Activated CD8-positive, alpha-beta memory T cell treated with anti-CD3 and anti-CD28 coated beads for 1 hour (primary cell): ENCODE data around the gene TREML4.

Experiments
- DNase-seq, 2 donors: peaks; one replicate each; pipeline ENCODE4 v3.0.0-alpha.2; 2020; ENCODE audit warnings: low read depth in 1 of 2; ENCODE audit errors: extremely low read depth in 1 of 2

Gene TREML4

GRCh38 chr6:41247882-41248705, 19.9 kb downstream of the TREML4 start:
- DNase-seq = no peak

- DNase-seq = no peak
These were observed 24.4 kb downstream of the TREML4 start for GRCh38 chr6:41252401-41253169.

DNA sequence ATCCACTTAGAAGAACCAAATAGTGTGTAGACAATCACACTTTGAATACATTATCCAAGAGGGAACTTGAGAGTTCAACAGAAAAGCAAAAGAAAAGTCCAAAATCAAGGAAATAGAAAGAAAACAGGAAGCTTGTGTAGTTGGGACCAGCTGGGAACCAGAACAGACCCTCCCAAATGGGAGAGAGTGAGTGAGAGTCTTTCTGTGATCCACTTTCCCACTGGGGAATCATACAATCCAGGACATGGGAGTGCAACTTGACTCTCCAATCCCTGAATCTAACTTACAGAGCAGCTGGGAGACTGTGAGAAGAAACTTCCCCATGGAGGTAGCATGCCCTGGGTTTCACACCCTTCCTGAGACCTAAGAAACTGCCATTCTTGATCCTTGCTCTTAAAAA, 27.0 kb downstream of the TREML4 start:
- DNase-seq = no peak

DNA sequence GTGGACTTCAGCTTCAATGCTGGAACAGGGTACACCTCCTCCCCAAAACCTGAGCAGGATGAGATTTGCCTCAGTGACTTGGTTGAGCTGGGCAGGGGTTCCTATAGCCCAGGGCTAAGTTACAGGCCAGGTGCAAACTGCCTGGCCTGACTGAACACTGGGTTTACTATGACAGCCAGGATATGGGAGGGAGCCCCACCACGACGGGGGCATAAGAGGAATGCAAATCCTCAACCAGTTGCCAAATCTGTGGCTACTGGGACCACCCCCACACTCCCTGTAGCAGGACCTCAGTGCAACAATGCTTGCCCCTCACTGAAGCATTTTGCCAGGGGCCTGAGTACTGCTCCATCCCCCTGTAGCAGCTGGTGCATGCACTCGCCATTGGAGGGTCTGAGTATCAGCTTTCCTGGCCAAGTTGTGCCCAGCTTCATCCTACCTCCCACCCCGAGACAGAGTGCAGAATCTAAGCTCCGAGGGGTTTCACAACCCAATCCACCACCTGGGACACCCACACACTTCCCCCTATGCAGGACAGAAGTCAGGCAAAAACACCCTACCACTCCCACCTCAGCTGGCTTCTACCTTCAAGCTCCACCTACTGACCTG, 27.6 kb downstream of the TREML4 start:
- DNase-seq = no peak

- no peak for DNase-seq
These were observed 28.2 kb downstream of the TREML4 start for GRCh38 chr6:41256383-41256782.

DNA sequence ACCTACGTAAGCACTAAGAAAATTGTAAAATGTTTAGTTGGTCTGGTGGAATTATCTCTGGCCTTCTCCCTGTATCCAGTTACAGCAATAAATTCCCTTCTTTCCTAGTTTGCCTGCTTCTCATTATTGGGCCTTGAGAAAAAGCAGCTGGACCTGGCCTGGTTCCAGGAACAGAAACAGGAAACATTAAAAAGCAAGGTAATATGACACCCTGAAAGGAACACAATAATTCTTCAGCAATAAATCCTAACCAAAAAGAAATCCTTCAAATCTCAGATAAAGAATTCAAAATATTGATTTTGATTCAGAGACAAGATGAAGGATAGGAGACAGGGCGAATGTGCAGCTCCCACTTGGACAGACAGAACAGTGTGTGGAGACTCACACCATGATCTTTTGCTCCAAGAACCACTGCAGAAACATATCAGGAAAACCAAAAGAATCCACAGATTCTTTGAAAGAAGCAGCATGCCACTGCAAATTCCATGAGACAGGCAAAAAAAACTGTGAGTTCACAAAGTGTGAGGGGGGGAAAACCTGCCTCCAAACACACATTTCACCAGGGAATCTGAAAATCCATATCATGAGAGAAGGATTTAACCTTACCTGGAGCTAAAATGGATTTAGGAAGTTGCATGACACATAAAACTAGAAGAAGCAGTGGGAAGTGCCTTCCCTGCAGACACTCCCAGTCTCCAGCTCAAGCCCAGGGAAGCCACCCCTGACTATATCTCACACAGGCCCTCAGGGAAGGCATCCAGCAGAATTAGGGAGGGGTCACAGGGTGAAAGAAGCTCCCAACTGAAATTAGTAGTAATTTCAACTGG, 29.4 kb downstream of the TREML4 start:
- DNase-seq = no peak

- DNase-seq = no peak
These were observed 30.0 kb downstream of the TREML4 start for GRCh38 chr6:41258196-41258493.

- no peak for DNase-seq
These were observed 34.3 kb downstream of the TREML4 start for GRCh38 chr6:41262401-41262800.

GRCh38 chr6:41263267-41263666, 35.1 kb downstream of the TREML4 start:
- DNase-seq = no peak

GRCh38 chr6:41266541-41266940, 38.4 kb downstream of the TREML4 start:
- no peak for DNase-seq

DNA sequence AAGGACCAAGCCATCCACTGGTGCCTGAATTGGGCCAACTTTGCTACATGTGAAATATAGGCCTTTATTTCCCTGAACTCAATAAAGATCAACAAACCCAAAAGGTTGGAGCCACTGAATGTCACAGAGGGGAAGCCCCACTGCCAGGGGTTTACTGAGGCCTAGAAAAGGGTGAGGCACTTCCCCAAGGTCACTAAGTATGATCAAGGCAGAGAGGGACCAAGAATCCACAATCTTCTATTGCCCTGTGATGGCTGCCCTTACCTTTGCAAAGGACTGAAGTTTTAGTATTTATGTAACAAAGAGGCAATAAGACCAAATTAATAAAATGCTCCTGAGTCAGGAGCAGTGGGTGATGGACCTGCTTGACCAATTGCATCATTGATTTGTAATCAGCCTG, 40.3 kb downstream of the TREML4 start:
- DNase-seq = no peak

GRCh38 chr6:41269166-41269565, 41.0 kb downstream of the TREML4 start:
- no peak for DNase-seq

DNA sequence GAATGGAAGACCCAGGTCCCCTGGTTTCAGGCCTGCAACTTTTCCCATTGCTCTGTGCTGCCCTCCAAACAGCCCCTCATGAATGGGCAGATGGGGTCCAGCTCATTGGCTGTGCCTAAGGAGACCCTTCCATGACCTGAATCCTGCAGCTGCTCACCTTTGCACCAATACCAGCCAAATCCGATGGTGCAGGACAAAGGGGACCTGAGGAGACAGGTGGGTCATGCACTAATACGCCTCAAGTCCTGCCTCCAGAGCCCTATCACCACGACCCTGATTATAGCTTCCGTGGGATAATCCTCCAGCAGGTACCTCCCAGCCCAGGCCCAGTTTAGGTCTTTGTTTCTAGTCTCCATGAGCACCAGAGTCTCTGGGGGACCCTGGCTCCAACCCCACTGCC, 41.6 kb downstream of the TREML4 start:
- DNase-seq = no peak

GRCh38 chr6:41271901-41272395, 43.8 kb downstream of the TREML4 start:
- no peak for DNase-seq

- no peak for DNase-seq
These were observed 44.6 kb downstream of the TREML4 start for GRCh38 chr6:41272591-41273240.

DNA sequence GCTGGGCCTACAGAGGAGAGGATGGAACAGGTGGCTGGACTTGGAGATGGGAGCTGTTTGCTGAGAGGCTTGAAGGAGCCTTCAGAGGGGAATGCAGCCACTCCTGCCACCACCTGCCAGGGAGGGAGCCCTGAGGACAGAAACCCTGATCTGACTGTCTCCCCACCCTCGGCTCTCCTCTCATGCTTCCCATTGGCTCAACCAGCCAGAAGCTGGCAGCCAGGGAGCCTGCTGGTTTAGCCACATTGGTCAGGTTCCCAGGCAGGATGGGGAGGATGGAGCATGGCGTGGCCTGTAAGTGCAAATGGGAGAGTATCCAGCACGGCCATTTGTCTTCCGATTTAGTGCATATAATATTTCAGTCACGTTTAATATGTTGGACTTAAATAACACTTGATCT, 45.6 kb downstream of the TREML4 start:
- no peak for DNase-seq

DNA sequence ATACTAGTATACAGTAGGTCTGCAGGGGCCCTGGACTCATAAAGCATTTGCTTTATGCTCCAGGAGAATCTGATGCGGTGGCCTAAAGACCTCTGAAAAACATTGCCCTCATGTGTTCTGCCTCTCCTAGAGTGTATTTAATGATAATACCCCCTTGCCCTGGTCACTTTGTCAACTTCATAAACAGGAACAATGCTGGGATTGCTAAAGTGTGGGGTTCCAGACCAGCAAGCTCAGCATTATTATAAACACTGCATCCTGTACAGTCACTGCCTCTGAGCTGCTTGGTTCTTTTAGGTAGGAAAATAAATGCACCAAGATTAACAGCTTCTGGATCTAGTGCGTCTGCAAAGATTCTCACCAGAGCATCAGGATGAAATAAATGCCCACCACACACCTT, 46.1 kb downstream of the TREML4 start:
- DNase-seq = no peak

DNA sequence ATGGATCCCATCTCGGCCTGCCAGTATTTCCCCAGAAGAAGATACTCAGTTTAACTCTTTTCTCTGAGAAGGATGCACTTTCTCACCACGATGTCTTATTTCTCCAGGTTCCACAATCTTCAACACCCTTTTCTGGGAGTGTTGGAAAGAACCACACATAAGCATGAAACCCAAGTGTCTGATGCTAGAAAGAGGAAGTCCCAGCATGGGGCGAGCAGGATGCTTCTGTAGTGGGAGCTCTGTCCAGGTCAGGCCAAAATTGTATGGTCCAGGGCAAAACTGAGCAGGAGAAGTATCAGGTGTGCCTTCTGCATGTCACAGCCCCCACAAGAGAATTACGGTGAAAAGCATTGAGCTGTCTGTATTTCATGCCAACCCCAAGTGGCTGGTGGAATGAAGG, 47.3 kb downstream of the TREML4 start:
- DNase-seq = no peak

DNA sequence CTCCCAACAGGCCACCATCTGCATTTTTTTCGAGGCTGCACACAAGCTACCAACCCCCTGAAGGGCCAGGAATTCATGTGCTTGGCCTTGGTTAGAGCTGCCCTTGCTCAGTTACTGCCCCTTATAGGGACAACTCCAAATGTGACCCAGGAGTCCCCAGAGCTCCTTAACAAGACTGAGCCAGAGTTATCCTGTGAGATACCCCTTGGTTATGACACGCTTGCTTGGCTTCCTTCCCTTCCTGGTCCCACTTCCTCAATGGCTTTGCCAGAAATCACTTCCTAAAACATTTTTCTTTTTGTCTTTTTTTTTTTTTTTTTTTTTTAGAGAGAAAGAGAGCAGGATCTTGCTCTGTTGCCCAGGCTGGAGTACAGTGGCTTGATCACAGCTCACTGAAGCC, 49.5 kb downstream of the TREML4 start:
- no peak for DNase-seq

DNA sequence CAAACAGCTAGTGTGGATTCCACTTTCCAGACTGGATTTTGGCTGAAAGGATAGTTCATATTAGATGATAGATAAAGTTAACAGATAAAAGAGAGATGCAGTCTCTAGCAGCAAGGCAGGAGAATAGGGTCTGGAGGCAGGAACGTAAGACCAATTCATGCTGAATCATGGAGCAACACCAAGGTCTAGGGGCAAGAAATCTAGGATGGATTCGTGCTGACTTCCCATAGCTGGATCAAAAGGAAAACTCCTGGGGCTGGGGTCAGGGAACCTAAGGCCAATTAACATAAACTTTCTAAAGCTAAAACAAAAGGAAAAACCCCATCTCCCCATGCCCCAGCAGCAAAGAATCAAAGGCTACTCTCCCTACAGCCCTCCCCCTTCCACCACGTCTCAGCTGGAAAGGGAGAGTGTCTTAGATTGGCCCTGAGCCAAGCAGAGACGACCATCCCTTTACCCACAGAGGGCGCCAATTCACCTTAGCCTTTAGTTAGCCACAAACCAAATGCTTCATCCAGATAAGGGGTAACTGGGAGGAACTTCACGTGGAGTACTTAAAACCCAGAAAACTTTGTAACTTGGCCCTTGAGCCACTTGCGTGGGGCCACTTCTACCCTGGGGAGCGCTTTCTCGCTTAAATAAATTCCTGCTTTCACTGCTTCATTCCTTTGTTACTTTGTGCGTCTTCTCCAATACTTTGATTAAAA, 50.7 kb downstream of the TREML4 start:
- DNase-seq = peak; percentile 30 to 31
